Caco-2 (cell line): ENCODE results near the gene F13A1. TPM values are rescaled to one million over a fixed set of nuclear protein-coding genes. Genes with fewer than 3 reads are reported as not detected.

ENCODE experiments used
- BruUV-seq: library from RNA; stranded (reverse); fragments of 400-500 nt; replicated peaks from 2 replicates; lab custom pipeline; 2021; lab: Mats Ljungman, UMichigan
- CTCF ChIA-PET: fragments of 300-600 bp; sonication (Branson Sonifier 250); formaldehyde crosslinking; loops from one replicate; lab custom pipeline; 2022; ENCODE audit warnings: antibody characterized with exemption; lab: Charles Lee
- POLR2A ChIA-PET: fragments of 300-600 bp; sonication (Branson Sonifier 250); formaldehyde crosslinking; loops from one replicate; lab custom pipeline; 2022; ENCODE audit warnings: antibody characterized with exemption; lab: Charles Lee
- DNase-seq, 2 experiments: peaks; one replicate each; pipeline versions ENCODE4 v3.0.0 to v3.0.0-alpha.2; 2020 to 2022
- H3K27me3 ChIP-seq: replicated peaks from 2 replicates; pipeline ENCODE4 v1.6.0; 2011; ENCODE audit warnings: low read length; ENCODE audit not compliant: control insufficient read depth, insufficient read depth
- H3K36me3 ChIP-seq: 2 replicates; pipeline ENCODE4 v1.5.1; 2011; ENCODE audit warnings: low read length; ENCODE audit not compliant: control insufficient read depth, insufficient read depth
- H3K4me1 ChIP-seq: fragments of 250-450 bp; sonication (Bioruptor Pico); 2 replicates; pipeline ENCODE4 v1.5.1; 2020; ENCODE audit warnings: mild to moderate bottlenecking
- H3K4me3 ChIP-seq: 2 replicates; pipeline ENCODE4 v1.5.1; 2011; ENCODE audit warnings: low read depth, mild to moderate bottlenecking, control low read depth, low read length
- H3K9me3 ChIP-seq: fragments of 250-450 bp; sonication (Bioruptor Pico); 2 replicates; pipeline ENCODE4 v1.5.1; 2020; ENCODE audit warnings: mild to moderate bottlenecking, moderate library complexity
- H3K27ac Mint-ChIP-seq: one replicate; pipeline ENCODE4 v1.8.0; 2022; ENCODE audit warnings: mixed read lengths; ENCODE audit not compliant: unreplicated experiment
- H3K27me3 Mint-ChIP-seq: one replicate; pipeline ENCODE4 v1.8.0; 2022; ENCODE audit warnings: mixed read lengths; ENCODE audit not compliant: insufficient read depth, unreplicated experiment
- H3K36me3 Mint-ChIP-seq: one replicate; pipeline ENCODE4 v1.8.0; 2022; ENCODE audit warnings: mild to moderate bottlenecking, mixed read lengths; ENCODE audit not compliant: insufficient read depth, unreplicated experiment
- H3K4me1 Mint-ChIP-seq: one replicate; pipeline ENCODE4 v1.8.0; 2022; ENCODE audit warnings: low read depth, mixed read lengths; ENCODE audit not compliant: unreplicated experiment
- H3K4me3 Mint-ChIP-seq: one replicate; pipeline ENCODE4 v1.8.0; 2022; ENCODE audit warnings: mild to moderate bottlenecking, moderate library complexity, mixed read lengths; ENCODE audit not compliant: unreplicated experiment
- H3K9me3 Mint-ChIP-seq: one replicate; pipeline ENCODE4 v1.8.0; 2022; ENCODE audit warnings: mixed read lengths; ENCODE audit not compliant: unreplicated experiment
- intact Hi-C: fragments of 100-400 bp; cut with micrococcal nuclease; formaldehyde crosslinking; loops from one replicate; pipeline ENCODE4 v1.10.0; 2022; ENCODE audit not compliant: unreplicated experiment
- total RNA-seq: library from RNA; stranded (reverse); gene quantifications from 2 replicates; pipeline ENCODE4 v1.2.3, GENCODE V29; 2022
- TF ChIP-seq, protein P1 (sequence below), 2 experiments: fragments of 200-600 bp in 1 of 2; IDR thresholded peaks; 1 replicate in 1 of 2; 2 replicates in 1 of 2; pipeline versions ENCODE4 v1.5.1 to v1.8.0; 2011 to 2022; ENCODE audit warnings: antibody characterized with exemption in 1 of 2, control low read depth in 1 of 2, inconsistent platforms in 1 of 2, low read depth in 1 of 2, low read length in 1 of 2, mild to moderate bottlenecking in 1 of 2, moderate library complexity in 1 of 2; ENCODE audit not compliant: insufficient read depth in 1 of 2, severe bottlenecking in 1 of 2, unreplicated experiment in 1 of 2

F13A1 gene
- total RNA-seq, 1 experiment from 2014 or later, result not detected

DNA sequence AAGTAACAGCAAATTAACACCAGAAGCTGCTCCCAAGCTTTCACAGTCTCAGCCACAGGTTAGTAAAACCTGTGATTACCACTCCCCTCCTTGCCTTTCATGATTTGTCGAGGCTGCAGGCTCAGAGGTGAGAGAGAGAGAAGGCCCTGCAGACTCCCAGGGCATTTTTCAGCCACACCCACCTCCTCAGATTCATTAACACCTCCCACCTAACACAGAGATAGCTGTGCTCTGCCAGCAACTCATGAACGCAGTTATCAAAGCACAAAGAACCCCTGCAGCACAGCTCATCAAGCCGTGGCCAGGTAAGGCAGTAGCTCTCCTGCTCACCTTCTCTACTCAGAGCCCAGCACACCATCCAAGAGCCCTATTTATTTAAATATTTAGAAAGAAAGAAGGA, 27.1 kb downstream of the F13A1 start:
- no peaks in the 10 kb centered on the region for H3K9me3 ChIP-seq
- H3K36me3 ChIP-seq, result no peaks in the 10 kb centered on the region
- ChIA-PET POLR2A (no interaction called here), CTCF (no interaction called here)
- no peak overlapping the region for H3K4me3 ChIP-seq
- intact Hi-C loops, result no loop called here
- Mint-ChIP-seq H3K4me3 (no peak overlapping the region), H3K27ac (no peak overlapping the region), H3K36me3 (no peaks in the 10 kb centered on the region), H3K4me1 (no peaks in the 10 kb centered on the region), H3K27me3 (peaks cover 11% of the 10 kb centered on the region), H3K9me3 (no peaks in the 10 kb centered on the region)
- no peaks in the 10 kb centered on the region for H3K4me1 ChIP-seq
- BruUV-seq, result no TSS peak
- no peaks in the 10 kb centered on the region for H3K27me3 ChIP-seq
- no peak for DNase-seq
- TF ChIP-seq, protein P1, sequence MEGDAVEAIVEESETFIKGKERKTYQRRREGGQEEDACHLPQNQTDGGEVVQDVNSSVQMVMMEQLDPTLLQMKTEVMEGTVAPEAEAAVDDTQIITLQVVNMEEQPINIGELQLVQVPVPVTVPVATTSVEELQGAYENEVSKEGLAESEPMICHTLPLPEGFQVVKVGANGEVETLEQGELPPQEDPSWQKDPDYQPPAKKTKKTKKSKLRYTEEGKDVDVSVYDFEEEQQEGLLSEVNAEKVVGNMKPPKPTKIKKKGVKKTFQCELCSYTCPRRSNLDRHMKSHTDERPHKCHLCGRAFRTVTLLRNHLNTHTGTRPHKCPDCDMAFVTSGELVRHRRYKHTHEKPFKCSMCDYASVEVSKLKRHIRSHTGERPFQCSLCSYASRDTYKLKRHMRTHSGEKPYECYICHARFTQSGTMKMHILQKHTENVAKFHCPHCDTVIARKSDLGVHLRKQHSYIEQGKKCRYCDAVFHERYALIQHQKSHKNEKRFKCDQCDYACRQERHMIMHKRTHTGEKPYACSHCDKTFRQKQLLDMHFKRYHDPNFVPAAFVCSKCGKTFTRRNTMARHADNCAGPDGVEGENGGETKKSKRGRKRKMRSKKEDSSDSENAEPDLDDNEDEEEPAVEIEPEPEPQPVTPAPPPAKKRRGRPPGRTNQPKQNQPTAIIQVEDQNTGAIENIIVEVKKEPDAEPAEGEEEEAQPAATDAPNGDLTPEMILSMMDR (IDR thresholded peaks at IDR 0.05; ENCODE audit: insufficient read depth in 1 of 2, low read depth in 1 of 2, low read length in 1 of 2, severe bottlenecking in 1 of 2, unreplicated experiment in 1 of 2), result no peak

DNA sequence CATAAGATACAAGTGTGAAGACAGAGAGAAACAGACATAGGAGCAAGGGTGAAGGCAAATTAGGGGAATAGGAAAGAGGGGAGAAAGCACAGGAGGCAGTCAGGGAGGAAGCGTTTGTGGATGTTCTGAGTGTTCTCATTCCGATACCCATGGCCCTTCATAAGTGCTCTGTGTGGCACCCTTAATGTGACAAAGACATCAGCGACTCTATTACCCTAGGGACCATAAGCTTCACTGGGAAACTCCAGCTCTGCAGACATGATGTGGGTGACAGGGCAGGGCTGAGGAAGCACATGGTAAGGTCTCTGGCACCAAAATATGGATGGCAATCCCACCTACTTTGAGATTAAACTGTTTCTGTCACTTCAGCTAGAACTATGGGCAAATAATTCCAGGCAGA, 33.0 kb downstream of the F13A1 start:
- Mint-ChIP-seq H3K36me3 (no peaks in the 10 kb centered on the region), H3K4me3 (no peak overlapping the region), H3K9me3 (no peaks in the 10 kb centered on the region), H3K27me3 (peaks cover 15% of the 10 kb centered on the region), H3K4me1 (no peaks in the 10 kb centered on the region), H3K27ac (no peak overlapping the region)
- intact Hi-C loops, result no loop called here
- DNase-seq, result no peak
- Histone ChIP-seq H3K4me3 (no peak overlapping the region), H3K36me3 (no peaks in the 10 kb centered on the region), H3K27me3 (no peaks in the 10 kb centered on the region), H3K9me3 (no peaks in the 10 kb centered on the region), H3K4me1 (no peaks in the 10 kb centered on the region)
- BruUV-seq, result no TSS peak
- ChIA-PET POLR2A (no interaction called here), CTCF (no interaction called here)
- TF ChIP-seq, protein P1 (IDR thresholded peaks at IDR 0.05; ENCODE audit: insufficient read depth in 1 of 2, low read depth in 1 of 2, low read length in 1 of 2, severe bottlenecking in 1 of 2, unreplicated experiment in 1 of 2), result no peak

DNA sequence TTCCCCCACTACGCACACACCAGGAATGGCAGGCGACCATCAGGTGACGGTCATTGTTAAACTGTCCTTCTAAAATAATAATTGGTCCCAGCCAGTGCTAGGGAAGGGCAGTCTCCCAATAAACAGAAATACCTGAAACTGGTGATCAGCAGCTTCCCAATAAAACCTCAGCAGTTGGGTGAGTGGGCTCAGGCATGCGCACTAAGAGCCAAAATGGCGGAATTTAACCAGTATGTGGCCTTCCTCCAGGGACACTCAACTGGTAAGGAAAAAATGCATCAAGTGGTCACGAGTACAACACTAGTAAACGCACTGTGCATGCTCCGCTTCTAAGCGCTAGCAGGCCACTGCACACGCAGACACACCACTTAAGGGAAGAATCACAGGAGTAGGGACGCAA, 34.8 kb downstream of the F13A1 start:
- POLR2A ChIA-PET, result no interaction called here
- Mint-ChIP-seq H3K27me3 (peaks cover 8% of the 10 kb centered on the region), H3K27ac (no peak overlapping the region), H3K36me3 (no peaks in the 10 kb centered on the region), H3K4me3 (no peak overlapping the region), H3K9me3 (no peaks in the 10 kb centered on the region), H3K4me1 (no peaks in the 10 kb centered on the region)
- Histone ChIP-seq H3K36me3 (no peaks in the 10 kb centered on the region), H3K9me3 (no peaks in the 10 kb centered on the region), H3K27me3 (no peaks in the 10 kb centered on the region), H3K4me1 (no peaks in the 10 kb centered on the region), H3K4me3 (no peak overlapping the region)
- CTCF ChIA-PET, result no interaction called here
- no TSS peak for BruUV-seq
- DNase-seq, result no peak
- intact Hi-C loops, result no loop called here
- TF ChIP-seq, protein P1 (IDR thresholded peaks at IDR 0.05; ENCODE audit: insufficient read depth in 1 of 2, low read depth in 1 of 2, low read length in 1 of 2, severe bottlenecking in 1 of 2, unreplicated experiment in 1 of 2), result no peak
